Loucy (cell line): ENCODE measurements around the gene PTPRT.

ENCODE experiments used
- H2AFZ ChIP-seq: fragments of 200-600 bp; sonication (generic); 2 replicates; pipeline ENCODE4 v1.6.0; 2016; ENCODE audit warnings: antibody characterized with exemption, mild to moderate bottlenecking, low read length, moderate library complexity
- H3F3A ChIP-seq: fragments of 200-600 bp; 2 replicates; pipeline ENCODE4 v1.6.0; 2016; ENCODE audit warnings: antibody characterized with exemption, low read depth, mild to moderate bottlenecking
- H3K27me3 ChIP-seq: fragments of 200-600 bp; sonication (generic); 2 replicates; pipeline ENCODE4 v1.6.1; 2014; ENCODE audit warnings: low read length, mild to moderate bottlenecking; ENCODE audit not compliant: insufficient read depth, poor library complexity, severe bottlenecking
- H3K36me3 ChIP-seq: fragments of 200-600 bp; sonication (generic); 2 replicates; pipeline ENCODE4 v1.6.1; 2016; ENCODE audit warnings: low read length; ENCODE audit not compliant: insufficient read depth
- H3K4me1 ChIP-seq: fragments of 200-600 bp; sonication (generic); 2 replicates; pipeline ENCODE4 v1.5.1; 2014; ENCODE audit warnings: low read length, mild to moderate bottlenecking; ENCODE audit not compliant: insufficient read depth, poor library complexity, severe bottlenecking
- H3K4me2 ChIP-seq: fragments of 200-600 bp; sonication (generic); 2 replicates; pipeline ENCODE4 v1.6.0; 2014; ENCODE audit warnings: antibody characterized with exemption, low read length, low read depth, mild to moderate bottlenecking; ENCODE audit not compliant: poor library complexity, severe bottlenecking
- H3K4me3 ChIP-seq: fragments of 200-600 bp; sonication (generic); 2 replicates; pipeline ENCODE4 v1.5.1; 2014; ENCODE audit warnings: low read length, mild to moderate bottlenecking, mixed read lengths; ENCODE audit not compliant: poor library complexity, severe bottlenecking
- H3K79me2 ChIP-seq: fragments of 200-600 bp; sonication (generic); 2 replicates; pipeline ENCODE4 v1.6.1; 2014; ENCODE audit warnings: low read length; ENCODE audit not compliant: insufficient read depth
- H3K9ac ChIP-seq: fragments of 200-600 bp; sonication (generic); 2 replicates; pipeline ENCODE4 v1.6.0; 2014; ENCODE audit warnings: mild to moderate bottlenecking, low read depth, low read length, moderate library complexity; ENCODE audit not compliant: poor library complexity, severe bottlenecking
- H3K9me2 ChIP-seq: fragments of 200-600 bp; sonication (generic); replicated peaks from 2 replicates; pipeline ENCODE4 v1.6.1; 2016; ENCODE audit warnings: low read depth, low read length, mixed read lengths
- H3K9me3 ChIP-seq: fragments of 200-600 bp; sonication (generic); 2 replicates; pipeline ENCODE4 v1.6.1; 2014; ENCODE audit warnings: mild to moderate bottlenecking, antibody characterized with exemption, low read length, low read depth; ENCODE audit not compliant: insufficient read depth
- H4K20me1 ChIP-seq: fragments of 200-600 bp; sonication (generic); 2 replicates; pipeline ENCODE4 v1.6.0; 2014; ENCODE audit warnings: antibody characterized with exemption, low read length, mild to moderate bottlenecking; ENCODE audit not compliant: insufficient read depth, poor library complexity, severe bottlenecking
- EZH2phosphoT487 ChIP-seq: fragments of 200-600 bp; IDR thresholded peaks from 2 replicates; pipeline ENCODE4 v1.6.1; 2018; ENCODE audit warnings: antibody characterized with exemption, mild to moderate bottlenecking, moderate library complexity, borderline replicate concordance
- TF ChIP-seq, protein P1 (sequence below): fragments of 200-600 bp; sonication (generic); conservative IDR thresholded peaks from 2 replicates; pipeline ENCODE4 v1.5.1; 2014; ENCODE audit warnings: mild to moderate bottlenecking, antibody characterized with exemption, low read length

PTPRT gene

GRCh38 chr20:43096126-43096930, 93.4 kb downstream of the PTPRT start:
- no peaks in the 10 kb centered on the region for H4K20me1 ChIP-seq
- H2AFZ ChIP-seq = no peak overlapping the region
- H3K36me3 ChIP-seq = no peaks in the 10 kb centered on the region
- H3K4me3 ChIP-seq = no peak overlapping the region
- no peak for TF ChIP-seq EZH2phosphoT487
- TF ChIP-seq, protein P1, sequence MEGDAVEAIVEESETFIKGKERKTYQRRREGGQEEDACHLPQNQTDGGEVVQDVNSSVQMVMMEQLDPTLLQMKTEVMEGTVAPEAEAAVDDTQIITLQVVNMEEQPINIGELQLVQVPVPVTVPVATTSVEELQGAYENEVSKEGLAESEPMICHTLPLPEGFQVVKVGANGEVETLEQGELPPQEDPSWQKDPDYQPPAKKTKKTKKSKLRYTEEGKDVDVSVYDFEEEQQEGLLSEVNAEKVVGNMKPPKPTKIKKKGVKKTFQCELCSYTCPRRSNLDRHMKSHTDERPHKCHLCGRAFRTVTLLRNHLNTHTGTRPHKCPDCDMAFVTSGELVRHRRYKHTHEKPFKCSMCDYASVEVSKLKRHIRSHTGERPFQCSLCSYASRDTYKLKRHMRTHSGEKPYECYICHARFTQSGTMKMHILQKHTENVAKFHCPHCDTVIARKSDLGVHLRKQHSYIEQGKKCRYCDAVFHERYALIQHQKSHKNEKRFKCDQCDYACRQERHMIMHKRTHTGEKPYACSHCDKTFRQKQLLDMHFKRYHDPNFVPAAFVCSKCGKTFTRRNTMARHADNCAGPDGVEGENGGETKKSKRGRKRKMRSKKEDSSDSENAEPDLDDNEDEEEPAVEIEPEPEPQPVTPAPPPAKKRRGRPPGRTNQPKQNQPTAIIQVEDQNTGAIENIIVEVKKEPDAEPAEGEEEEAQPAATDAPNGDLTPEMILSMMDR = no peak
- H3K9me2 ChIP-seq = no peaks in the 10 kb centered on the region
- no peaks in the 10 kb centered on the region for H3K4me1 ChIP-seq
- no peaks in the 10 kb centered on the region for H3K27me3 ChIP-seq
- H3F3A ChIP-seq = no peaks in the 10 kb centered on the region
- no peak overlapping the region for H3K9ac ChIP-seq
- H3K4me2 ChIP-seq = no peak overlapping the region
- H3K79me2 ChIP-seq = no peaks in the 10 kb centered on the region
- no peaks in the 10 kb centered on the region; the same call in 1 of the 2 replicates for H3K9me3 ChIP-seq

DNA sequence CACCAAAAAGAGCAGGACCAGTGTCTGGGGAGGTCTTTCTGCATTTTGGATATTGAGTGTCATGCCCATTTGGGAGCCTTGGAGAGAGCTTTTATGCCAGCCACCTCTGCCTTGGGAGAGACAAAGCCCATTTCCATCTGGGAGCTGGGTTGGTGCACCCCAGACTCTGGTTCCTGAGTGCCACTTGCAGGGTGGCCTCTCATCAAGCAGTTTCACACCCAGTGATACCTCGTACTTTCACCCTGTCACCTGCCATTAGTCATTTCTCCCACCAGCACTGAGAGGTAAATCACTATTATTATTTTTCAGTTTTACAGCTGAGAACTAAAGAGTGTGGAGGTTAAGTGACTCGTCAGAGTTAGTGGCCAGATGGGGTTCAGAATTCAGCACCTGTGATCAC, 94.7 kb downstream of the PTPRT start:
- Histone ChIP-seq H3F3A (no peaks in the 10 kb centered on the region), H3K4me1 (no peaks in the 10 kb centered on the region), H4K20me1 (no peaks in the 10 kb centered on the region), H3K4me2 (no peak overlapping the region), H3K36me3 (no peaks in the 10 kb centered on the region), H3K27me3 (no peaks in the 10 kb centered on the region), H3K79me2 (no peaks in the 10 kb centered on the region), H3K9ac (no peak overlapping the region), H3K9me3 (no peaks in the 10 kb centered on the region; the same call in 1 of the 2 replicates), H2AFZ (no peak overlapping the region), H3K9me2 (no peaks in the 10 kb centered on the region), H3K4me3 (no peak overlapping the region)
- no peak for TF ChIP-seq EZH2phosphoT487
- TF ChIP-seq, protein P1 = no peak

DNA sequence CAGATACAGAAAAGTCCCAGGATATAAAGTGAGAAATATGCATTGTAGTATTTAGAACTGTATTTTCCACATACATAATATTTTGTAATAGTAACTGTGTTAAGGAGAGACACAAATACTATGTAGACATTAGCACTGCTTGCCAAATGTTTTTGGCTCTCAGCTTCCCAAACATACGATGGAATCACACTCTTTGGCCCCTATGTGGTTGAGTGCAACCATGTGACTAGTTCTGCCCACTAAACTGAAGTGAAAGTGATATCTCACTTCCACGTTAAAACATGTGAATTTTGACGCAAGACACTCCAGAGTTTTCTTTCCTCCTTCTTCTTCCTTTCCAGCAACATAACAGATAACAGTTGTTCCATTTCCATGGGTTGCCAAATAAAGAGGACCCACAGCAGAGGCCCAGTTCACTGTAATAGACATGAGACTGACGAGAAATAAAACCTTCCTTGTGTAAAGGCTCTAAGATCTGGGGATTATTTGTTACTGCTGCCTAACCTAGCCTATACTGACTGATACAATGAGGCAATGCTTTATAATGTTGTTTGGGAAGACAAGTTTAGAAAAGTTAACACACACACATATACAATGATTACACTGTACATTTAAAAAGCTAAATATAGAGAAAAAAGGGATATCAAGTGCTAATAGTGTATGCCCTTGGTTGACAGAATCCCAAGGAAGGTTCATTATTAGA, 97.2 kb downstream of the PTPRT start:
- Histone ChIP-seq H3K4me3 (no peak overlapping the region), H3F3A (no peaks in the 10 kb centered on the region), H3K36me3 (no peaks in the 10 kb centered on the region), H3K79me2 (no peaks in the 10 kb centered on the region), H3K9me3 (no peaks in the 10 kb centered on the region; the same call in 1 of the 2 replicates), H3K4me2 (no peak overlapping the region), H3K9me2 (no peaks in the 10 kb centered on the region), H3K9ac (no peak overlapping the region), H3K27me3 (no peaks in the 10 kb centered on the region), H2AFZ (no peak overlapping the region), H3K4me1 (no peaks in the 10 kb centered on the region), H4K20me1 (no peaks in the 10 kb centered on the region)
- no peak for TF ChIP-seq EZH2phosphoT487
- TF ChIP-seq, protein P1 = no peak
